ENCODE data around the gene LPCAT2.

LPCAT2 gene

GRCh38 chr16:55468352-55468990 is 40.4 kb upstream of the LPCAT2 start:
- no peak for TF ChIP-seq CTCF (conservative IDR thresholded peaks at IDR 0.05; ENCODE audit: low read depth, low read length)
- no peak for DNase-seq (ENCODE audit: low read depth)
- no peak overlapping the region for H3K4me3 ChIP-seq (ENCODE audit: low read depth, low read length)

- TF ChIP-seq CTCF (conservative IDR thresholded peaks at IDR 0.05; ENCODE audit: low read depth, low read length): no peak
- no peak for DNase-seq (ENCODE audit: low read depth)
- H3K4me3 ChIP-seq (ENCODE audit: low read depth, low read length): no peak overlapping the region
Measured at GRCh38 chr16:55469821-55470532, 38.9 kb upstream of the LPCAT2 start.

GRCh38 chr16:55470533-55471371 is 38.1 kb upstream of the LPCAT2 start:
- DNase-seq (ENCODE audit: low read depth): peak; percentile 58
- TF ChIP-seq CTCF (conservative IDR thresholded peaks at IDR 0.05; ENCODE audit: low read depth, low read length): no peak
- no peak overlapping the region for H3K4me3 ChIP-seq (ENCODE audit: low read depth, low read length)

- DNase-seq (ENCODE audit: low read depth): peak; percentile 88
- no peak overlapping the region for H3K4me3 ChIP-seq (ENCODE audit: low read depth, low read length)
- TF ChIP-seq CTCF (conservative IDR thresholded peaks at IDR 0.05; ENCODE audit: low read depth, low read length): no peak
Measured at GRCh38 chr16:55471448-55472097, 37.3 kb upstream of the LPCAT2 start.

DNA sequence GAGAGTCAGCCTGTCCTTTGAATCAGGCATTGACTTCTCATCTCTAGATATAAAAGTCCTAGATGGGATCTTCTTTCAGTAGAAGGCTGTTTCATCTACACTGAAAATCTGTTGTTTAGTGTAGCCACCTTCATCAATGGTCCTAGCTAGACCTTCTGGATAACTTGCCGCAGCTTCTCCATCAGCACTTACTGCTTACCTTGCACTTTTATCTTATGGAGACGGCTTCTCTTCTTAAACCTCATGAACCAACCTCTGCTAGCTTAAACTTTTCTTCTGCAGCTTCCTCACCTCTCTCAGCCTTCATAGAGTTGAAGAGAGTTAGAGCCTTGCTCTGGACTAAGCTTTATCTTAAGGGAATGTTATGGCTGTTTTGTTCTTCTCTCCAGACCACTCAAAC is 35.3 kb upstream of the LPCAT2 start:
- TF ChIP-seq CTCF (conservative IDR thresholded peaks at IDR 0.05; ENCODE audit: low read depth, low read length): no peak
- no peak for DNase-seq (ENCODE audit: low read depth)

GRCh38 chr16:55474821-55475220 is 34.1 kb upstream of the LPCAT2 start:
- H3K4me3 ChIP-seq (ENCODE audit: low read depth, low read length): no peak overlapping the region
- DNase-seq (ENCODE audit: low read depth): no peak
- no peak for TF ChIP-seq CTCF (conservative IDR thresholded peaks at IDR 0.05; ENCODE audit: low read depth, low read length)

More for the DNA sequence above, 35.3 kb upstream of the LPCAT2 start:
- no peak overlapping the region for H3K4me3 ChIP-seq (ENCODE audit: low read depth, low read length)

All from choroid plexus epithelial cell (primary cell).